HCT116 (cell line): ENCODE measurements around the gene ODF4.
"Not testable (repeated sequence)": the region's sequence is repeated elsewhere in the genome, so short reads cannot be mapped to it uniquely, and the experiment has no call there.

Experiments used
- ATF3 ChIP-seq: IDR thresholded peaks from 2 replicates; pipeline ENCODE4 v1.6.1; 2012
- CEBPB ChIP-seq: IDR thresholded peaks from 2 replicates; pipeline ENCODE4 v1.6.1; 2012; ENCODE audit warnings: low read depth
- CTCF ChIP-seq, 3 experiments: fragments of 200-600 bp in 1 of 3; sonication (generic) in 1 of 3; IDR thresholded peaks in 2 of 3; conservative IDR thresholded peaks in 1 of 3; 2 replicates each; pipeline ENCODE4 v1.5.1; 2012 to 2017; ENCODE audit warnings: low read depth in 2 of 3, low read length in 2 of 3, antibody characterized with exemption in 1 of 3, borderline replicate concordance in 1 of 3, control low read depth in 1 of 3, mild to moderate bottlenecking in 1 of 3, mixed read lengths in 1 of 3, mixed run types in 1 of 3, moderate library complexity in 1 of 3; ENCODE audit not compliant: insufficient read depth in 1 of 3
- MAX ChIP-seq: IDR thresholded peaks from 2 replicates; pipeline ENCODE4 v1.6.1; 2012
- SIN3A ChIP-seq: IDR thresholded peaks from 2 replicates; pipeline ENCODE4 v1.6.1; 2012; ENCODE audit warnings: low read depth
- YY1 ChIP-seq: IDR thresholded peaks from 2 replicates; pipeline ENCODE4 v1.6.1; 2011; ENCODE audit warnings: low read length, low read depth, moderate library complexity, mild to moderate bottlenecking; ENCODE audit not compliant: insufficient replicate concordance; ENCODE audit errors: extremely low read depth

GRCh38 chr17:8373856-8374255 is 34.2 kb downstream of the ODF4 start:
- TF ChIP-seq MAX; CTCF (IDR thresholded peaks at IDR 0.05 in 2 of 3, conservative IDR thresholded peaks at IDR 0.05 in 1 of 3; ENCODE audit: borderline replicate concordance in 1 of 3, insufficient read depth in 1 of 3, low read depth in 2 of 3, low read length in 2 of 3); SIN3A; ATF3; YY1; CEBPB: not testable (repeated sequence)
